M059J (cell line): ENCODE data around the gene GABRA5. TPM values are rescaled to one million over a fixed set of nuclear protein-coding genes. Genes with fewer than 3 reads are reported as not detected.
A peak's percentile ranks its signal among the peaks of the same experiment; 100 is the strongest.
"Not testable (repeated sequence)": the region's sequence is repeated elsewhere in the genome, so short reads cannot be mapped to it uniquely, and the experiment has no call there.

Experiments
- DNase-seq: peaks from one replicate; pipeline ENCODE4 v3.0.0-alpha.2; 2012; ENCODE audit warnings: low read depth
- total RNA-seq: library from RNA; depleted of rRNA; stranded (reverse); fragments of >200 nt; shearing (Covaris generic); gene quantifications from 2 replicates; pipeline ENCODE4 v1.2.3, GENCODE V29; 2014; rRNA removed

GABRA5 gene
- 0.57 TPM in 1 of 2 replicates, not detected in the other for total RNA-seq

DNA sequence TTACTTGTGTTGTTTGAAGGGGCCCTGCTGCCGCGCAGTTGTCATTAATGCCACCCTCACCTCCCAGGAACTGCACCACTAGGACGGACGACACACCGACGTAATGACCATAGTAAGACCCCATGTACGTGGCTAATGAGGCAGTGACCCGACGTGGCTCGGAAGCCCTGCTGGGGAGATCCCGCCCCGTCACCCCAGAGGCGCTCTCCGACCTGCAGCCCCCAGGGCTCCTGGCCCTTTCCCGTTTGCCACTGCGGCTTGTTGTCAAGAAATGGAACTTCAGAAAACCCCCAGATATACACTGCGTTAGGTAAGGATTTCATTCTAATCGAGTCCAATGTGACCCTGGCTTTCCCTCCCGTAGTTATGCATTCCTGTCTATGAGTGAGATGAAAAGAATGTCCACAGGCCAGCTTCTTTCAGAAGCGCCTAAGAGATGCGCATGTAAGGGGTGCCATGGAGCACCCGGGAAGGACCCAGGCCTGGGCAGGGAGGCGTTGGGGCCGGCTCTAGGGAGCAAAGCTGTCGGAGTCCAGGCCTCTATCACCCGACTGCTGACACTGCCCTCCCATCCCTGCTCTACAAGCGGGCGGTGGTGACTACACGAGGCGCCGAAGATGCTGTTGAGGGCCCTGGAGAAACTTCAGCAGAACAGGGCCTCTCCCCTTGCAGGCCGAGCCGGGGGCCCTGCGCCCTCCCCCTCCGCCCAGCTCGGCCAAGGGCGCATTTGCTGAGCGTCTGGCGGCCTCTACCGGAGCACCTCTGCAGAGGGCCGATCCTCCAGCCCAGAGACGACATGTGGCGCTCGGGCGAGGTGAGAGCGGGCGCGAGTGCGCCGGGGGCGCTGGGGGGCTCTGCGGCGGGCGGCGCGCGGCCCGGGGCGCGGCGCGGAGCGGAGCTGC, at the start of gene GABRA5:
Gene GABRA5 (plus strand): TSS at position 765 of the 902 bp plus-strand sequence. CDS start 2,187 bp downstream, outside the sequence.
- peak; percentile 5 for DNase-seq

- DNase-seq: not testable (repeated sequence)
Measured at GRCh38 chr15:26831191-26831590, 35.7 kb upstream of the GABRA5 start.

GRCh38 chr15:26831951-26832350, 34.9 kb upstream of the GABRA5 start:
- no peak for DNase-seq

- DNase-seq: no peak
Measured at GRCh38 chr15:26838742-26839460, 28.0 kb upstream of the GABRA5 start.

GRCh38 chr15:26841514-26841913, 25.3 kb upstream of the GABRA5 start:
- no peak for DNase-seq

DNA sequence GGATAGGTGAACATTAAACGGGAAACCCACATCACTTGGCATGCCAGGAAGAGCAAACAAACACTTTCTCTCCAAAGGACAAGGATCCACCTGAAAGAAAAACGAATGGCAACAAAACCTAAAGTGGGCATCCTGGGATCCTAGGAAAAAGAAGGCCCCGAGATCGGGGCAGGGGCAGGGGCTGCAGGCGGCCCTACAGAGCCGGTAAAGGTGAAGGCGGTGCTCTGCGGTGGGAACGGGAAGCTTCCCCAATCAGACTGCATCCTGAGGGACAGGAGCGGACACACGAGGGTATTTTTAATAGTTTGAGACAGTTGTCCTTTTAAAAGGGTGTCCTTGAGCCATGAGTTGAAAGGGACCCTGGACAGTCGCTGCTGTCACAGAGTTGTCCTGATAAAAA, 24.9 kb upstream of the GABRA5 start:
- DNase-seq: no peak

GRCh38 chr15:26842391-26842790, 24.5 kb upstream of the GABRA5 start:
- DNase-seq: no peak

- no peak for DNase-seq
Measured at GRCh38 chr15:26844901-26845300, 22.0 kb upstream of the GABRA5 start.

DNA sequence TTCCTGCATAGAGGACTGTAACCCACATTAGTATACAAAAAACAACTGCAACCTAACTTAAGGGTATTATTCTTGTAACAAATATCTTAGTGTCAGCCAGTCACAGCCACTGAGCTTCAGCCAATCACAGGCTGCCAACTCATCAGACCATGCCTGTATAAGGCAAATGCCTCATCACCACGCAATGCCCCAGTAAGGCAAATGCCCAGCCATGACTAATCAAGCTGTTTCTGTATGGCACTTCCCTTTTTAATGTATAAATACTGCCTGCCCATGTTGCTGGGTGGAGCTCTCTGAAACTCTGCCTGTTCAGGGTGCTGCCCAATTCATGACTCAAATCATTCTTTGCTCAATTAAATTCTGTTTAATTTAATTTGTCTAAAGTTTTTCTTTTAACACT, 18.4 kb upstream of the GABRA5 start:
- DNase-seq: no peak

GRCh38 chr15:26850161-26850560, 16.7 kb upstream of the GABRA5 start:
- no peak for DNase-seq

DNA sequence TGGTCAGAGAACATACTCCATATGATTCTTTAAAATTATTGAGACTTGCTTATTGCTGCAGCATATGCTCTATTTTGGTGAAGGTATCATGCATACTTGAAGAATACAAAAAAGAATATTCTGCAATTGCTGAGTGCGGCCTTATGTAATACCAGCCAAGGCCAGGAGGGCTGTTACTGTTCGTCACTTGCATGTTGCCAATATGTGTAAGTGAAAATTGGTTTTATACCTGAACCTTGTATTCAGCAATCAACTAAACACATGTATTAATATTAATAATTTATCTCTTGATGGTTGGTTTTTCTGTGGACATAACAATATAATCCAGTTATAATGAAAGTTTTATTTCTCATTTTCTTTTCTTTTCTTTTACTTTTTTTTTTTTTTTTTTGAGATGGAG, 13.9 kb upstream of the GABRA5 start:
- no peak for DNase-seq

GRCh38 chr15:26854435-26854834, 12.4 kb upstream of the GABRA5 start:
- no peak for DNase-seq

DNA sequence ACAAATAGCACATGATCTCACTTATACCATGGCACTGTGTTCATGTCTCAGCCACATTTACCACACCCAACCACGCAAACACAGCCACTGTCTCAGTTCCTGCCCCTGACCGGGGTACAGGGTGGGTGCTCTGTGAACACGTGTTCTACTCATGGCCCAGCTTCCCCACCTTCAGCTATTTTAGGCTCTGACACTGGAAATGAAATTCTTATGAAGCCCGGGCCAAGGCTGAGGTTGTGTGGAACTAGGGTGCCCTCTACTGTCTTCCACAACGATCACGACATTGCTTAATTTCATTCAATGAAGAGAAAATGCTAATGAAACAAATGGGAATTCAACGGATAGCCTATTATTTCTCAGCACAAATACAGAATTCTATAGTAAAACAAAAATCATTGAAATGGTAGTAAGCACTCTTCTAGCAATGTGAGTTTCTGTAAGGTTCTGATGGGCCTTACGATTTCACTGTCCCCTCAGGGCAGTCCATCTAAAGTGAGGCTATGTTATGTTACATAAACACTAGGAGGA, 2.1 kb upstream of the GABRA5 start:
- DNase-seq: peak; percentile 17

DNA sequence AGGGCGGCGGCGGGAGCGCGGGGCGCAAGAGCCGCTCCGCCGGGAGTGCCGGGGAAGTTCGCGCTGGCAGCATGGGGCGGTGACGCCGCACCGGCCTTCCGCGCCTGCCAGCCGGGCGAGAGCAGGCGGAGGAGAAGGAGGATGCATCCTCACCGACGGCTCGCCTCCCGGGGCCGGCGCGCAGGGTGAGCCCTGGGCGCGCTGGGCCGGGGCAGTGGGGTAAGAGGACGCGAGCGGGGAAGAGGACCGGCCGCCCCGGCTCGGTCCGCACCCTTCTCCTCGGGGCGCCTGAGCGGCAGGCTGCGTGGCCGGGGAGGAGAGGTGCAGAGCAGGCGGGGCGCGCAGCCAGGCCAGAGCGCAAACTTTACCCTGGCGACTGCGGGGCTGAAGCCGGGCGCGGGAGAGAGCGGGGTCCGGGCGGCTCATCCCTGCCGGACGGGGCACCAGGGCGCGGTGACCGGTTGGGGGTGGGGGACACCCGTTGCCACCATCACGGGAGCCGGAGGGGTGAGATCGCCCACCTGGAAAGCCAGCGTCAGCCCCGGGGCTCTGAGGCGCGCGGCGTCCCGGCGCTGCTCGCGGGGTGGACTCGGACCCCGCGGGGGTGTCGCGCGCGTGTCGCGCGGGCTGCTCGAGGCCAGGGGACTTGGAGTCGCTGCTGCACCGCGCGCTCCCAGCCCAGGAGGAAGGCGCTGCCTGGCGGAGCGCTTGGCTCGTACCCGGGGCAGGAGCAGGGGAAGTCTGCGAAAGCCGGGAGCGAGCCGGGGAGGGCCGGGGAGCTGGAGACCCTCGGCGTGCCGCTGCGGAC, 542 bp downstream of the GABRA5 start:
- no peak for DNase-seq

- DNase-seq: no peak
Measured at GRCh38 chr15:26868029-26868685, 1.3 kb downstream of the GABRA5 start.

- DNase-seq: no peak
Measured at GRCh38 chr15:26869628-26870027, 2.8 kb downstream of the GABRA5 start.

GRCh38 chr15:26870346-26870745, 3.5 kb downstream of the GABRA5 start:
- DNase-seq: no peak

DNA sequence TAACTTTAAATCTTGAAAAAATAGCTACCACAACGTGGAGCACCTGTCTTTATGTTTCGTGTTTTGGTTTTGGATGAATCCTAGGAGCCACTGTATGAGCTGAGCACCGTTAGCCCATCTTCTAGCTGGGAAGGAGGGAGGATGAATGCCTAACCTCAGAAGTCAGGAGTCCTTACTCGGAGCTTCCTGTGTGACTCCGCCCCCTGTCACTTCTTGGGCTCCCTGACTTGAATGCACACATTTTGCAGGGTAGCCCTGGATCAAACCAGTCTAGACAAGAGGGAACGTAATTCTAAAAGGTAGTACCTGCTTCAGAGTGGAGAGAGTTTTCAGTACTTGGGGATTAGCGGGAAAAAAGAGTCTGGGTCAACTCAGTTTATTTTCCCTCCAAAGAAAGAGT, 5.3 kb downstream of the GABRA5 start:
- no peak for DNase-seq

DNA sequence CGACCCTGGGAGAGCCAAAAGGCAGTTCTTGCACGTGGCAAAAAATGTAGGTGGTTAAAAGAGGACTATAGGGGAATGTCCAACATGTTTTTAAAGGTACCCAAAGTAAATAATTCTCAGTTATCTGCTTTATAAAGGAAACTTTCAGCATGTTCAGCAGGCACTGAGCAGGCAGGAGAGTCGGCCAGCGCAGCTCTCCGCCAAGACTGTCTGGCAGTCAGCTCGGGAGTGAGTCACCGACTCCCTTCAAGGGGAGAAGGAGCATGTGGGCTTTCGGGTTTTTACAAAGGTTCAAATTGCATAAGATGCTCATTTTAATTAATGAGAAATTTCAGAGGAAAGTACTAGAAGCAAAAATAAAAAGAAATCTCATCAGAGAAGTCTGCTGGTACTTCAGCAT, 7.0 kb downstream of the GABRA5 start:
- no peak for DNase-seq

DNA sequence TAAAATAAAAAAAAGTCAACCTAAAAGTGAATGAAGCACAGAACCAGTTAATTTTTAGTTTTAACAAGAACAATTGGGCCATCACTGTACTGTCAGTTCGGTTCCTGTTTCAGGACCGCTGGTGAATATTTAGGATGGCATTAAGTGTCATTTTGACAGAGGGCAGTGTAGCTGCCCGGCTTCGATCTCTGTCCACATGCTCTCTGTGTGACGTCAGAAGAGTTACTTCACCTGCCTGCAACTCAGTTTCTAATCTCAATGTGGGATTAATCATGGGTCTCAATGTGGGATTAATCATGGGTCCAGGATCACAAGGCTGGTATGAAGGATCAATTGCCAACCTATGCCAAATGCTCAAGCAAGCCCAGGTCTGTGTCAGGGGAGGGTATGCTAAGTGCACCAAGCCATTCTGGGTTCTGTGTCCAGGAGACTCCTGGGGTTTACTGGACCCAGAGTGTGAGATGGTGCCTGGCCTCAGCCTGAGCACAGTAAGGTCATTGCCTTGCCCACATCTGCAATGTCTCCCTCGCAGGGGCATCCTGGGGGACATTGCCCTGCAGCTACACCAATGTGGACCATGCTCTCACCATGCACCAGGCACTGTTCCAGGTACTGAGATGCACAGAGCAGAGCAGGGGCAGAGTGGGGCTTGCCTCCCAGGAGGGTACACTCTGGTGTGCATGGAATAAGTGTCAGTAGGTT, 8.1 kb downstream of the GABRA5 start:
- DNase-seq: no peak

DNA sequence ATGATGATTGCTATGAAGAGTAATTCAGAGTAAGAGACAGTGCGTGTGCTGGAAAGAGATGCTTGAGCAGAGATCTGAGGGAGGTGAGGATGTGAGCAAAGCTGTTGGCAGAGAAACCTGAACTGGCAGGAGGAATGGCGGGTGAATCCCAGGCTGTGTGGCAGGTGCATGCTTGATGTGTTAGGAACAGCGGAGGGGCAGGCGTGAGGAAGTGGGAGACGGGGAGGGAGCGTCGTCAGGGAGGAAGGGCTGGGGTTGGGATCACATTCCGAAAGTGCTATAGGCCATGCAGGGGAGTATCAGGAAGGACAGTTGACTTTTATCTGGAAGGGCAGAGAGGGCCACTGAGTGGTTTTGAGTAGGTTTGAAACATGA, 8.6 kb downstream of the GABRA5 start:
- DNase-seq: no peak
